SK-N-MC (cell line): ENCODE results near the gene DLEC1.

Experiments
- EZH2 ChIP-seq: fragments of 200-600 bp; sonication (generic); IDR thresholded peaks from one replicate; pipeline ENCODE4 v1.6.1; 2017; ENCODE audit warnings: antibody characterized with exemption
- FOXP2 ChIP-seq: optimal IDR thresholded peaks from 2 replicates; pipeline ENCODE3; 2011; ENCODE audit warnings: mild to moderate bottlenecking, moderate library complexity; ENCODE audit not compliant: insufficient read depth; ENCODE audit errors: extremely low read length, control extremely low read depth
- POLR2AphosphoS5 ChIP-seq: IDR thresholded peaks from 2 replicates; pipeline ENCODE4 v1.6.1; 2012; ENCODE audit warnings: mild to moderate bottlenecking, low read depth, low read length, borderline replicate concordance

GRCh38 chr3:38016847-38017444, 22.1 kb upstream of the DLEC1 start:
- no peak for TF ChIP-seq EZH2
- TF ChIP-seq POLR2AphosphoS5: no peak
- no peak for TF ChIP-seq FOXP2
